WERI-Rb-1 (cell line): Measurements from ENCODE around the gene SLC7A14.

ENCODE experiments used
- DNase-seq: peaks from one replicate; pipeline ENCODE4 v3.0.0-alpha.2; 2020
- H3K27ac ChIP-seq: fragments of 250-450 bp; sonication (Bioruptor Pico); 2 replicates; pipeline ENCODE4 v1.5.1; 2020; ENCODE audit warnings: mild to moderate bottlenecking, moderate library complexity
- H3K27me3 ChIP-seq: fragments of 250-450 bp; sonication (Bioruptor Pico); 2 replicates; pipeline ENCODE4 v1.5.1; 2021; ENCODE audit warnings: mild to moderate bottlenecking, low read depth, moderate library complexity; ENCODE audit not compliant: insufficient read depth, severe bottlenecking
- H3K36me3 ChIP-seq: fragments of 250-450 bp; sonication (Bioruptor Pico); 2 replicates; pipeline ENCODE4 v1.5.1; 2020; ENCODE audit warnings: mild to moderate bottlenecking, moderate library complexity
- H3K4me3 ChIP-seq: 2 replicates; pipeline ENCODE4 v1.5.1; 2011; ENCODE audit warnings: low read depth, mild to moderate bottlenecking, control low read depth, low read length
- H3K9me3 ChIP-seq: fragments of 250-450 bp; sonication (Bioruptor Pico); 2 replicates; pipeline ENCODE4 v1.5.1; 2021; ENCODE audit warnings: mild to moderate bottlenecking, moderate library complexity; ENCODE audit not compliant: severe bottlenecking
- TF ChIP-seq, protein P1 (sequence below): IDR thresholded peaks from 2 replicates; pipeline ENCODE4 v1.5.1; 2011; ENCODE audit warnings: low read depth, mild to moderate bottlenecking, control low read depth, inconsistent platforms, low read length

Gene SLC7A14

GRCh38 chr3:170418422-170419398 lies 167.2 kb downstream of the SLC7A14 start, which contains the start of gene CLDN11:
TSS of gene CLDN11 (plus strand) at chr3:170418868. CDS start at chr3:170419067, 199 bp downstream.
- Histone ChIP-seq H3K4me3 (peak within 1 kb of the TSS; percentile 71), H3K9me3 (no peaks in the 10 kb centered on the region), H3K27me3 (no peaks in the 10 kb centered on the region), H3K27ac (no peak within 1 kb of the TSS), H3K36me3 (no peaks in the 10 kb centered on the region)
- DNase-seq = peak; percentile 65
- TF ChIP-seq, protein P1, sequence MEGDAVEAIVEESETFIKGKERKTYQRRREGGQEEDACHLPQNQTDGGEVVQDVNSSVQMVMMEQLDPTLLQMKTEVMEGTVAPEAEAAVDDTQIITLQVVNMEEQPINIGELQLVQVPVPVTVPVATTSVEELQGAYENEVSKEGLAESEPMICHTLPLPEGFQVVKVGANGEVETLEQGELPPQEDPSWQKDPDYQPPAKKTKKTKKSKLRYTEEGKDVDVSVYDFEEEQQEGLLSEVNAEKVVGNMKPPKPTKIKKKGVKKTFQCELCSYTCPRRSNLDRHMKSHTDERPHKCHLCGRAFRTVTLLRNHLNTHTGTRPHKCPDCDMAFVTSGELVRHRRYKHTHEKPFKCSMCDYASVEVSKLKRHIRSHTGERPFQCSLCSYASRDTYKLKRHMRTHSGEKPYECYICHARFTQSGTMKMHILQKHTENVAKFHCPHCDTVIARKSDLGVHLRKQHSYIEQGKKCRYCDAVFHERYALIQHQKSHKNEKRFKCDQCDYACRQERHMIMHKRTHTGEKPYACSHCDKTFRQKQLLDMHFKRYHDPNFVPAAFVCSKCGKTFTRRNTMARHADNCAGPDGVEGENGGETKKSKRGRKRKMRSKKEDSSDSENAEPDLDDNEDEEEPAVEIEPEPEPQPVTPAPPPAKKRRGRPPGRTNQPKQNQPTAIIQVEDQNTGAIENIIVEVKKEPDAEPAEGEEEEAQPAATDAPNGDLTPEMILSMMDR = peak; percentile 5; the same call in 1 of the 2 replicates

DNA sequence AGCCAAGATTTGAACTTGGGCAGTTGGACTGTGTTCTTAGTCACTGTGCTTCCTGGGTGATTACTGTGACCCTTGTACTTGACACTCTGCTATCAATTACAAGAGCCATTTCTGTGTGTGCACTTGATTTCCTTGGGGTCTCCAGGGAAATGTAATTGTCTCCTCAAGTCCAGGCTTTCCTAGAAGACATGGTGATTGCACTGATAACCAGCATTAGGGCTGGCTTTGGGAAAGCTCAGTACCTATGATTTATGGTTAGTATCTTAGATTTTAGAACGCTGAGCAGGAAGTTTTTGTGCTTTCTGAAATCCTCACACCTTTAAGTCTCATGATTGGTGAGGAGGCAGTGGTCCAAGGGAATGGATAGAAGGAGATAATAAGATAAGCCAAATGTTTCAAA lies 168.8 kb downstream of the SLC7A14 start:
- TF ChIP-seq, protein P1 = no peak
- Histone ChIP-seq H3K27ac (no peak overlapping the region), H3K4me3 (no peak overlapping the region), H3K27me3 (no peaks in the 10 kb centered on the region), H3K9me3 (no peaks in the 10 kb centered on the region), H3K36me3 (no peaks in the 10 kb centered on the region)
- no peak for DNase-seq

DNA sequence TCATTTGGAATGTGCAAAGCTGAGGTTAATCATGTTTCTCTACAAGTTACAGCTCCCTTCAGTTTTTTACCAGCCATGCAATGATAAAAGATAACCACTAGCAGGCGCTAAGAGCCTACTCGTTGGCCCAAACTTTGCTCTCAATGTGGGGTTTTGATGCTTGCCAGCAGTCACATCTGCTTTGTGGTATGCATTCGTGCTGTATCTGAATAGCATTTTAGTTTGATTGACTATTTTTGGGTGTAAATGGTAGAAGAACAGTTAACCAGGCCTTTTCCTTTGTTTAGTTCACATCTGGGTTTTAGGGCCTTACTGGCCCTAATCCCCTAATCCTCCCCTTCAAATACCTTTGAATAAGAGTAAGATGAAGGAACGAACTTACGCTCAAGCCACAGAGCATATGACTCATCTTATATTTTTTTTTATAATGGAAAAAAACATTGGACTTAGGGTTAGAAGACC lies 171.6 kb downstream of the SLC7A14 start:
- Histone ChIP-seq H3K27ac (no peak overlapping the region), H3K36me3 (no peaks in the 10 kb centered on the region), H3K27me3 (no peaks in the 10 kb centered on the region), H3K4me3 (no peak overlapping the region), H3K9me3 (no peaks in the 10 kb centered on the region)
- DNase-seq = peak; percentile 44
- TF ChIP-seq, protein P1 = peak; percentile 93

- no peaks in the 10 kb centered on the region for H3K9me3 ChIP-seq
- TF ChIP-seq, protein P1 = no peak
- no peak overlapping the region for H3K4me3 ChIP-seq
- no peak for DNase-seq
- no peaks in the 10 kb centered on the region for H3K27me3 ChIP-seq
- no peaks in the 10 kb centered on the region for H3K36me3 ChIP-seq
- H3K27ac ChIP-seq = no peak overlapping the region
Observed at GRCh38 chr3:170413291-170413690, 172.6 kb downstream of the SLC7A14 start.

DNA sequence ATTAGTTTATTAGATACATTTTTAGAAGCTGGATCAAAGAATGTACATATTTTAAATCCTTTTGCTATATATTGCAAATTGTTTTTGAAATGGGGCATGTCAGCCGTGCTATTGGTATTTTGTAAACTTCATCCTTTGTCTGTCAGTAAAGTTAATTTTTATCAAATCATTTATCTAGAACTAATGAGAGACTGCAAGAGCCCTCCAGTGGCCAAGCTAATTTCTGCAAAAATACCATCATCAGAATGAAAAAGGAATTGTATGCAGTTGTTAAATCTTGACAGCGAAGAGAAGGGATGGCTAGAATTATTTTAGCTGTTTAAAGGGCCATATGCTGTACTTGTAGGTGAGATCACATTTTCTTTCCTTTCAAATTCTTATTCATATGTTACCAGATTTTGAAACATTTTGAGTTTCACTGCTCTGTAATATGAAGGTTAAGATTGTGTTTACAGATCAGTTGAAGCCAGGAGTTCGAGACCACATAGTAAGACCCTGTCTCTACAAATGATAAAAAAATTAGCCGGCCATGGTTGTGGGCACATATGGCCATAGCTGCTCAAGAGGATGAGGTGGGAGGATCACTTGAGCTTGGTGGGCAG lies 175.3 kb downstream of the SLC7A14 start:
- TF ChIP-seq, protein P1 = peak; percentile 28
- DNase-seq = no peak
- H3K27ac ChIP-seq = no peak overlapping the region
- H3K9me3 ChIP-seq = no peaks in the 10 kb centered on the region
- no peaks in the 10 kb centered on the region for H3K27me3 ChIP-seq
- H3K36me3 ChIP-seq = no peaks in the 10 kb centered on the region
- H3K4me3 ChIP-seq = no peak overlapping the region
